HG03060 (cell line): ENCODE data around the gene TDG.

ENCODE experiments used
- ATAC-seq: cut with Tn5 transposase; IDR thresholded peaks from one replicate; pipeline ENCODE4 v1.9.1; 2021; ENCODE audit warnings: low read depth, moderate number of reproducible peaks; ENCODE audit not compliant: unreplicated experiment

TDG gene

GRCh38 chr12:103965590-103966504 lies at the start of gene TDG:
TDG (plus strand) TSS chr12:103965872; CDS start chr12:103966038, 166 bp downstream.
- peak; percentile 65 for ATAC-seq

- ATAC-seq: no peak
These were observed 47.8 kb upstream of the TDG start for GRCh38 chr12:103917873-103918272.

GRCh38 chr12:103924761-103925641 lies 40.7 kb upstream of the TDG start:
- ATAC-seq: peak; percentile 41

GRCh38 chr12:103928682-103929045 lies 37.0 kb upstream of the TDG start:
- ATAC-seq: no peak

GRCh38 chr12:103929046-103929783 lies 36.5 kb upstream of the TDG start:
- ATAC-seq: no peak

- no peak for ATAC-seq
These were observed 36.0 kb upstream of the TDG start for GRCh38 chr12:103929784-103930033.

- ATAC-seq: peak; percentile 44
These were observed 35.5 kb upstream of the TDG start, which contains the start of gene HSP90B1 for GRCh38 chr12:103930034-103930786. HSP90B1 (plus strand) TSS chr12:103930410; CDS start chr12:103930516, 106 bp downstream.

- ATAC-seq: no peak
These were observed 34.6 kb upstream of the TDG start for GRCh38 chr12:103930787-103931735.

GRCh38 chr12:103933237-103933636 lies 32.4 kb upstream of the TDG start:
- no peak for ATAC-seq

- no peak for ATAC-seq
These were observed 29.0 kb upstream of the TDG start for GRCh38 chr12:103936679-103937078.

GRCh38 chr12:103944964-103945363 lies 20.7 kb upstream of the TDG start:
- no peak for ATAC-seq

GRCh38 chr12:103947871-103948555 lies 17.7 kb upstream of the TDG start:
- ATAC-seq: no peak

GRCh38 chr12:103948746-103949406 lies 16.8 kb upstream of the TDG start:
- no peak for ATAC-seq

- no peak for ATAC-seq
These were observed 13.2 kb upstream of the TDG start for GRCh38 chr12:103952497-103952896.

- no peak for ATAC-seq
These were observed 9.7 kb upstream of the TDG start for GRCh38 chr12:103955811-103956508.

GRCh38 chr12:103956509-103957027 lies 9.1 kb upstream of the TDG start:
- peak; percentile 6 for ATAC-seq

GRCh38 chr12:103957865-103958388 lies 7.7 kb upstream of the TDG start:
- no peak for ATAC-seq
